H1 (cell line): ENCODE measurements around the gene HDAC8.

ENCODE experiments used
- CEBPB ChIP-seq: IDR thresholded peaks from 2 replicates; pipeline ENCODE4 v1.6.1; 2012; ENCODE audit warnings: low read depth, low read length
- CREB1 ChIP-seq: IDR thresholded peaks from 2 replicates; pipeline ENCODE4 v1.6.1; 2012; ENCODE audit warnings: inconsistent platforms
- MAFK ChIP-seq: IDR thresholded peaks from 2 replicates; pipeline ENCODE4 v1.6.1; 2012; ENCODE audit warnings: low read depth, mild to moderate bottlenecking, improper control_type of control experiment, low read length
- POLR2A ChIP-seq, 2 experiments: IDR thresholded peaks; 1 replicate in 1 of 2; 2 replicates in 1 of 2; pipeline ENCODE4 v1.6.1; 2011; ENCODE audit warnings: low read depth in 2 of 2, low read length in 2 of 2, mild to moderate bottlenecking in 2 of 2; ENCODE audit errors: control extremely low read depth in 1 of 2
- SIRT6 ChIP-seq: IDR thresholded peaks from one replicate; pipeline ENCODE4 v1.7.1; 2012; ENCODE audit warnings: low read length, inconsistent platforms
- TF ChIP-seq, protein P1 (sequence below), 3 experiments: IDR thresholded peaks; 1 replicate in 2 of 3; 2 replicates in 1 of 3; pipeline versions ENCODE4 v1.5.1 to v1.6.1; 2011; ENCODE audit warnings: low read length in 3 of 3, mild to moderate bottlenecking in 3 of 3, inconsistent platforms in 2 of 3, low read depth in 1 of 3, moderate library complexity in 1 of 3; ENCODE audit not compliant: insufficient read depth in 1 of 3; ENCODE audit errors: control extremely low read depth in 1 of 3

DNA sequence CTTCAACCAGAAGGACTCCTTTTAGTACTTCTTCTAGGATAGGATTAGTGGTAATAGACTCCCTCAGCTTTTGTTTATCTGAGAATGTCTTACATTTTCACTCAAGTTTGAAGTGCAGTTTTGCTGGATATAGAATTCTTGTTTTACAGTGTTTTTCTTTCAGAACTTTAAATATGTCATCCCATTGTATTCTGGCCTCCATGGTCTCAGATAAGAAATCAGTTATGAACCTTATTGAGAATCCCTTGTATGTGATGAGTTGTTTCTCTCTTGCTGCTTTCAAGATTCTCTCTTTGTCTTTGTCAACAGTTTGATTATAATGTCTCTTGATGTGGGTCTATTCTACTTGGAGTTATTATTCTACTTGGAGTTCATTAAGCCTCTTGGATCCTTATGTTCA, 150.8 kb downstream of the HDAC8 start:
- TF ChIP-seq, protein P1, sequence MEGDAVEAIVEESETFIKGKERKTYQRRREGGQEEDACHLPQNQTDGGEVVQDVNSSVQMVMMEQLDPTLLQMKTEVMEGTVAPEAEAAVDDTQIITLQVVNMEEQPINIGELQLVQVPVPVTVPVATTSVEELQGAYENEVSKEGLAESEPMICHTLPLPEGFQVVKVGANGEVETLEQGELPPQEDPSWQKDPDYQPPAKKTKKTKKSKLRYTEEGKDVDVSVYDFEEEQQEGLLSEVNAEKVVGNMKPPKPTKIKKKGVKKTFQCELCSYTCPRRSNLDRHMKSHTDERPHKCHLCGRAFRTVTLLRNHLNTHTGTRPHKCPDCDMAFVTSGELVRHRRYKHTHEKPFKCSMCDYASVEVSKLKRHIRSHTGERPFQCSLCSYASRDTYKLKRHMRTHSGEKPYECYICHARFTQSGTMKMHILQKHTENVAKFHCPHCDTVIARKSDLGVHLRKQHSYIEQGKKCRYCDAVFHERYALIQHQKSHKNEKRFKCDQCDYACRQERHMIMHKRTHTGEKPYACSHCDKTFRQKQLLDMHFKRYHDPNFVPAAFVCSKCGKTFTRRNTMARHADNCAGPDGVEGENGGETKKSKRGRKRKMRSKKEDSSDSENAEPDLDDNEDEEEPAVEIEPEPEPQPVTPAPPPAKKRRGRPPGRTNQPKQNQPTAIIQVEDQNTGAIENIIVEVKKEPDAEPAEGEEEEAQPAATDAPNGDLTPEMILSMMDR (IDR thresholded peaks at IDR 0.05; ENCODE audit: control extremely low read depth in 1 of 3, insufficient read depth in 1 of 3, low read depth in 1 of 3, low read length in 3 of 3) = no peak
- no peak for TF ChIP-seq CREB1
- no peak for TF ChIP-seq MAFK
- TF ChIP-seq SIRT6 = no peak
- no peak for TF ChIP-seq CEBPB
- no peak for TF ChIP-seq POLR2A (IDR thresholded peaks at IDR 0.05; ENCODE audit: control extremely low read depth in 1 of 2, low read depth in 2 of 2, low read length in 2 of 2)
